Measurements from ENCODE around the gene TRIM69. TPM values are rescaled to one million over a fixed set of nuclear protein-coding genes. Genes with fewer than 3 reads are reported as not detected.

Gene TRIM69
- total and polyA plus RNA-seq, 2 experiments from 2014 or later: 4.3 to 7.0 TPM

- peaks cover 14% of the 10 kb centered on the region for H3K9me3 Mint-ChIP-seq
- H3F3A ChIP-seq (replicated peaks; ENCODE audit: low read depth): no peaks in the 10 kb centered on the region
- ATAC-seq: no peak
- peaks cover 3% of the 10 kb centered on the region for H3K27me3 Mint-ChIP-seq (ENCODE audit: insufficient read depth, low read depth, poor library complexity)
- no peaks in the 10 kb centered on the region for H3K9me2 ChIP-seq (ENCODE audit: insufficient read depth)
- no peaks in the 10 kb centered on the region for H3K79me2 ChIP-seq (replicated peaks; ENCODE audit: insufficient read depth)
- peaks cover 12% of the 10 kb centered on the region for H3K4me1 Mint-ChIP-seq
- H3K4me1 ChIP-seq (ENCODE audit: insufficient read depth): peaks cover 7% of the 10 kb centered on the region
- TF ChIP-seq ETS1 (IDR thresholded peaks at IDR 0.05) (no peak), JUNB (IDR thresholded peaks at IDR 0.05; ENCODE audit: unreplicated experiment) (no peak), EZH2 (IDR thresholded peaks at IDR 0.05; ENCODE audit: low read depth, unreplicated experiment) (no peak), REST (IDR thresholded peaks at IDR 0.05; ENCODE audit: unreplicated experiment) (no peak), EZH2phosphoT487 (IDR thresholded peaks at IDR 0.05; ENCODE audit: unreplicated experiment) (no peak), NANOG (IDR thresholded peaks at IDR 0.05; ENCODE audit: borderline replicate concordance) (no peak), CTCF (conservative IDR thresholded peaks at IDR 0.05; ENCODE audit: low read depth in 2 of 2) (no peak), ZNF114 (CRISPR knock-in tag; IDR thresholded peaks at IDR 0.05) (no peak), POLR2AphosphoS5 (IDR thresholded peaks at IDR 0.05; ENCODE audit: low read depth) (no peak), ZNF462 (CRISPR knock-in tag; IDR thresholded peaks at IDR 0.05) (no peak), ZNF331 (CRISPR knock-in tag; IDR thresholded peaks at IDR 0.05; ENCODE audit: low read depth) (no peak), CREB1 (CRISPR knock-in tag; IDR thresholded peaks at IDR 0.05; ENCODE audit: low read depth) (no peak)
- H4K20me1 ChIP-seq (replicated peaks; ENCODE audit: insufficient read depth): no peaks in the 10 kb centered on the region
- no peak overlapping the region for H3K27ac ChIP-seq (ENCODE audit: low read depth)
- peaks cover 3% of the 10 kb centered on the region; the same call in 2 of the 3 replicates for H3K36me3 Mint-ChIP-seq (ENCODE audit: low read depth)
- no peaks in the 10 kb centered on the region for H3K36me3 ChIP-seq (ENCODE audit: insufficient read depth)
- H3K4me3 Mint-ChIP-seq: no peak overlapping the region
- H3K27ac Mint-ChIP-seq: no peak overlapping the region; the same call in 1 of the 2 replicates
- H3K27me3 ChIP-seq (ENCODE audit: insufficient read depth): peaks cover 5% of the 10 kb centered on the region
- DNase-seq (ENCODE audit: low spot score): no peak
- H3K4me2 ChIP-seq: no peak overlapping the region
- no peak overlapping the region; the same call in 1 of the 2 replicates for H2AFZ ChIP-seq
- H3K4me3 ChIP-seq: no peak overlapping the region
These were observed 1.4 kb upstream of the TRIM69 start for GRCh38 chr15:44734839-44735481.

All from GM23338 (cell line).